ENCODE data around the gene PDK2. TPM values are rescaled to one million over a fixed set of nuclear protein-coding genes. Genes with fewer than 3 reads are reported as not detected.
A peak's percentile ranks its signal among the peaks of the same experiment; 100 is the strongest.

Gene PDK2
- total RNA-seq, 1 donor from 2014 or later = 13.3 TPM

DNA sequence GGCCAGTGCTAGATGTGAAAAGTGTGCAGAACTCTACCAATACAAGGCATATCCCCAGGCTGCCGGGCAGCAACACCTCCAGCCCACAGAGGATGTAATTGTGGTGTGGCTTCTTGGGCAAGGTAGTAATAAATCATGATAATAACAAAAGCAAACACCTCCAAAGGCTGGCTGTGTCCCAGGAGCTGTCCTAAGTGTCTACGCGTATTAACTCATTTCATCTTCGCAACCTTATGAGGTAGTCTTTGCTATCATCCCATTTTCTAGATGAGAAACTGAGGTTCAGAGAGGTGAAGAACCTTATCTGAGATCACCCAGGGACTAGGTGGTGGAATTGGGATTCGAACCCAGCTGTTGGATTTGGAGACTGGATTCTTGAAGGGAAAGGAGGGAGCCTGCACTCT is 5.3 kb downstream of the PDK2 start:
- no peak for DNase-seq (ENCODE audit: low read depth in 2 of 2)

- DNase-seq (ENCODE audit: low read depth in 2 of 2) = no peak
Observed at GRCh38 chr17:50100921-50101345, 5.8 kb downstream of the PDK2 start.

DNA sequence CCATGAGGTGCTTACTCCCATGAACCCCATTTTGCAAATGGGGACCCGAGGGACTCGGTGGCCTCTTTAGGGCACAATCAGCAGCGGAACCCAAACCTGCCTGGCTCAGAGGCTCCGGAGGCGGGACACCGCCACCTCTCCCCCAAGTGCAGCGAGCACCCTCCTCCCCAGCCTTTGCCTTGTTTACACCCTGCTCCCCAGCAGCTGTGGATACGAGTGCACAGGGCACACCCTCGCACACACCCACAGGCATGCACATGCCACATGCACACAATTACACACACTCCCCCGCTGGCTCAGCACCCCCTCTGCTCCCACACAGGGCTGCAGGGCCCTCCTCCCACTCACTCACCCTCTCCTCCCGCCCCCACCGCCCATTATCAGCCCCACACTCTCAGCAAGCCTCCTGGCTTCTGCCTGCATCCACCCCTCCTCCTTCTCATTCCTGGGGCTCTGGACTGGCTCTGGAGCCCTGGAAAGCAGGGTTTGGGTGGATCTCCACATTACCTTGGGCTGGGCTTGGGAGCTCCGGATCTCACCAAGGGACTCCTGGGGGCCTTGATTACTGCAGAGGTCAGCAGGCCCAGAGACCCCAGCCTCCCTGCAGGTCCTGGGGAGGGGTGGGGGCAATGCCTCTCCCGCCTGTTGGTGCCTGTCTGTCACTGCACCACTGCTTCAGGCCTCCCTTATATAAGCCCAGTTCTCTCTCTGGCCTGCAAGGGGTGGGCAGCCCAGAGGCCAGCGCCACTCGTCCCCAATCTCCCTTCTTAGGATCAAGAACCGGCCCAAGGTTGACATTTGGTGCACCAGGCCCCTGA is 6.4 kb downstream of the PDK2 start:
- no peak for DNase-seq (ENCODE audit: low read depth in 2 of 2)

GRCh38 chr17:50102164-50102991 is 7.2 kb downstream of the PDK2 start:
- no peak for DNase-seq (ENCODE audit: low read depth in 2 of 2)

GRCh38 chr17:50103252-50103651 is 8.1 kb downstream of the PDK2 start:
- DNase-seq (ENCODE audit: low read depth in 2 of 2) = no peak

- DNase-seq (ENCODE audit: low read depth in 2 of 2) = no peak
Observed at GRCh38 chr17:50103941-50104340, 8.8 kb downstream of the PDK2 start.

DNA sequence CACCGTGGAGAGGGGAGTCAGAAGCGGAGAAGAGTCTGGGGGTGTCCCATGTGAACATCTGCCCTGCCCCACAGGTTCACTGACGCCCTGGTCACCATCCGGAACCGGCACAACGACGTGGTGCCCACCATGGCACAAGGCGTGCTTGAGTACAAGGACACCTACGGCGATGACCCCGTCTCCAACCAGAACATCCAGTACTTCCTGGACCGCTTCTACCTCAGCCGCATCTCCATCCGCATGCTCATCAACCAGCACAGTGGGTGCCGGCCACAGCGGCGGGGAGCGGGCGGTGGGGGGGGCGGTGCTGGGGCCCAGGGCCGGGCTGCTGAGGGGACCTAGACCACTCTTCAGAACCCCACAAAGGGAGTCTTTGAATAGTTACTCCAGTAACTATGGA is 10.7 kb downstream of the PDK2 start:
- no peak for DNase-seq (ENCODE audit: low read depth in 2 of 2)

DNA sequence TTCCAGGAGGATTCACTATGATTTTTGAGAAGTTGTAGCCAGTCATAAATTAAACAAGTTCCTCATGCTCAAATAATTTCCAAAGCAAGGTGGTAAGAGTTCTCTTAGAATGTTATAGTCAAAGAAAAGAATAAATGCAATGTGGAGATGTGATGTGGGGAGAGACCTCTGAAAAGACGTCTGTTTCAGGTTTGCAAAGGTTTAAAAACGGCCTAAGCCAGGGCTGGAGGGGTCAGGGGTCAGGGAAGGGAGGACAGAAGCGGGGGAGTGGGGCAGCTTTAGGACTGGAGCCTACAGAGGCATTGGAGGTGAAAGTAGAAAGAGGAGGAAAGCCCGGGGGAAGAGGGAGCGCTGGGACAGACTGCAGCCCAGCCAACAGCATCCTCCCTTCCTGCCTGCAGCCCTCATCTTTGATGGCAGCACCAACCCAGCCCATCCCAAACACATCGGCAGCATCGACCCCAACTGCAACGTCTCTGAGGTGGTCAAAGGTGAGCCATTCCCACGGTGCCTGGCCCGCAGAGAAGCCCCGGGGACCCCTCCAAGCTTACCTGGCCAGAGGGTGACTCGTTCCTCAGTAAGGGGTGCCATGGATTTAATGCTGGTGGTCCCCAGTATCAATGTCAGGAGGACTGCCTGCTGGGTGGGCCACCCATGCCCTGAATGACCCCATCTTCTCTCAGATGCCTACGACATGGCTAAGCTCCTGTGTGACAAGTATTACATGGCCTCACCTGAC is 11.4 kb downstream of the PDK2 start:
- DNase-seq (ENCODE audit: low read depth in 2 of 2) = no peak

GRCh38 chr17:50107790-50108414 is 12.8 kb downstream of the PDK2 start:
- DNase-seq (ENCODE audit: low read depth in 2 of 2) = no peak

GRCh38 chr17:50108556-50108955 is 13.4 kb downstream of the PDK2 start:
- no peak for DNase-seq (ENCODE audit: low read depth in 2 of 2)

DNA sequence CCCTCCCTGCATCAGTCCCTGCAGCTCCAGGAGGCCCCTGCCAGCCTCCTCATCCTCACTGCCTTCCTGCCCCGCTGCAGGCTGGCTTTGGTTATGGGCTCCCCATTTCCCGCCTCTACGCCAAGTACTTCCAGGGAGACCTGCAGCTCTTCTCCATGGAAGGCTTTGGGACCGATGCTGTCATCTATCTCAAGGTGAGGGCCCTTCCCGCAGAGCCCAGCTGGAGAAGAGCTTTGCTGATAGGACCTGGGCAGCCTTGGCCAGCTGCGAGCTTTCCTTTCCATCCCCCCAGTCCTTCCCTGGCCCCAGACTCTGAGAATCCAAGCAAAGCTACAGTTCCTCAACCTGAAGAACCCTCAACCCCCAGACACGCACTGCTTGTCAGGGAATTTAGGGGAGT is 14.1 kb downstream of the PDK2 start:
- no peak for DNase-seq (ENCODE audit: low read depth in 2 of 2)

DNA sequence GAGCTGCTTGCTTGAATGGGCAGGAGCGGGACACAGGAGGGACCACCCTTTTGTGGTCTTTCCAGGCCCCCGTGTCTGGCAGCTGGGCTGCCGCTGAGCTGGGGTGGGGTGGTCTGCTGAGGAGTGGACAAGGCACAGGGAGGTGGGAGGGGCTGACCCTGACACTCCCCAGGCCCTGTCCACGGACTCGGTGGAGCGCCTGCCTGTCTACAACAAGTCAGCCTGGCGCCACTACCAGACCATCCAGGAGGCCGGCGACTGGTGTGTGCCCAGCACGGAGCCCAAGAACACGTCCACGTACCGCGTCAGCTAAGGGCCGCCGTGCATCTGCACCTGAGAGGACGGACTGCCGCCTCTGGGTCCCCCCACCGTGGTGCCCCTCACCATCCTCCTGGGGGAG is 14.6 kb downstream of the PDK2 start:
- DNase-seq (ENCODE audit: low read depth in 2 of 2) = no peak

GRCh38 chr17:50110591-50111349 is 15.6 kb downstream of the PDK2 start:
- DNase-seq (ENCODE audit: low read depth in 2 of 2) = peak; percentile 25 to 73

GRCh38 chr17:50111673-50112655 is 16.8 kb downstream of the PDK2 start:
- peak in 1 of 2 donors; percentile 49 for DNase-seq (ENCODE audit: low read depth in 2 of 2)

DNA sequence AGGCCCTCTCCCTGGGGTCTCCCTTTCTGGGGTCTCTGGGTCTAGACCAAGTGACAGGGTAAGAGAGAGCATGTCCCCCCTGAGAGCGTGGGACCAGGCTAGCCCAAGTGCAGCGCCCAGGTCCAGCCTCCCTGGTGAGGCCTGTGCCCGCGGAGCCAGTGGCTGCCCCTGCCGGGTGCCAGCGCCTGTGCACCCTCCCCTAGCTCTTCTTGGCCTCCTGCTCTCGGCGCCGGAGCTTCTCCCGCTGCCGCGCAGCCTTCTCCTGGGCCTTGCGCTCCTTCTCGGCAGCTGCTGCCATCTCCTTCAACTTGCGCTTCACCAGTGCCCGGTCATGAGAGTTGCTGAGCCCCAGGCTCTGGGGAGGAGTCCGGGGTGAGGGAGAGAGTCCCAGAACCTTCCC is 17.5 kb downstream of the PDK2 start:
- DNase-seq (ENCODE audit: low read depth in 2 of 2) = no peak

GRCh38 chr17:50113624-50114320 is 18.6 kb downstream of the PDK2 start:
- no peak for DNase-seq (ENCODE audit: low read depth in 2 of 2)

GRCh38 chr17:50114401-50114800 is 19.2 kb downstream of the PDK2 start:
- DNase-seq (ENCODE audit: low read depth in 2 of 2) = no peak

GRCh38 chr17:50114849-50115357 is 19.8 kb downstream of the PDK2 start:
- DNase-seq (ENCODE audit: low read depth in 2 of 2) = peak; percentile 77 to 79

DNA sequence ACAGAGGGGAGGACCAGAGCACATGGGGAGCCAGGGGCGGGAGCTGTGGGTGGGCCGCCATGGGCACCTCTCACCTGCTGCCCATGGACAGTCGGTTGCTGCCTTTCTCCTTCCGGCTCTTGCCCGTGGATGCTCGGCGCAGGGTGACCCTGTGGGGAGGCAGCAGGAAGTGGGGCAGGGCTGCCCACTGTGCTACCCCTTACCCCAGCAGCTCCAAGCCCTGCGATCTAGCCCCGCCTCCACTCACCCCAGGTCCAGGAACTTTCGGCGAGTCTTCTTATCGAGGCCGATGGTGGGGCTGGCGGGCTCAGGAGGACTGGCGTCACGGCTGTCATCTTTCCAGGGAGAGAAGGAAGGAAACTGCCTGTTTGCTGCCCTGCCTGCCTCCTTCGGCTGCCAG is 20.6 kb downstream of the PDK2 start:
- no peak for DNase-seq (ENCODE audit: low read depth in 2 of 2)
